Smooth muscle cell (in vitro differentiated cells): ENCODE measurements around the gene LCN1. TPM values are rescaled to one million over a fixed set of nuclear protein-coding genes. Genes with fewer than 3 reads are reported as not detected.

Experiments
- DNase-seq: peaks from one replicate; lab custom pipeline; 2025; ENCODE audit not compliant: unreplicated experiment; lab: John Stamatoyannopoulos, UW
- H2AFZ ChIP-seq: fragments of 200-600 bp; sonication (generic); 2 replicates; pipeline ENCODE4 v1.6.0; 2016; ENCODE audit warnings: antibody characterized with exemption, low read depth, mild to moderate bottlenecking
- H3F3A ChIP-seq: fragments of 200-600 bp; sonication (generic); 2 replicates; pipeline ENCODE4 v1.6.0; 2017; ENCODE audit warnings: antibody characterized with exemption, low read depth
- H3K27ac ChIP-seq: fragments of 200-600 bp; sonication (generic); 2 replicates; pipeline ENCODE4 v1.5.1; 2016; ENCODE audit warnings: low read depth, mild to moderate bottlenecking
- H3K27me3 ChIP-seq: fragments of 200-600 bp; sonication (generic); 2 replicates; pipeline ENCODE4 v1.6.1; 2016; ENCODE audit warnings: low read depth, mild to moderate bottlenecking
- H3K36me3 ChIP-seq: fragments of 200-600 bp; sonication (generic); 2 replicates; pipeline ENCODE4 v1.5.1; 2016; ENCODE audit warnings: low read depth
- H3K4me1 ChIP-seq: fragments of 200-600 bp; sonication (generic); 2 replicates; pipeline ENCODE4 v1.5.1; 2016; ENCODE audit warnings: low read depth
- H3K4me2 ChIP-seq: fragments of 200-600 bp; sonication (generic); 2 replicates; pipeline ENCODE4 v1.6.0; 2016; ENCODE audit warnings: mild to moderate bottlenecking
- H3K4me3 ChIP-seq: fragments of 200-600 bp; sonication (generic); 2 replicates; pipeline ENCODE4 v1.5.1; 2016; ENCODE audit warnings: mild to moderate bottlenecking
- H3K79me2 ChIP-seq: fragments of 200-600 bp; sonication (generic); 2 replicates; pipeline ENCODE4 v1.6.0; 2016; ENCODE audit warnings: low read depth, mild to moderate bottlenecking
- H3K9ac ChIP-seq: fragments of 200-600 bp; sonication (generic); 2 replicates; pipeline ENCODE4 v1.6.0; 2016; ENCODE audit warnings: low read depth
- H3K9me3 ChIP-seq: fragments of 200-600 bp; sonication (generic); replicated peaks from 2 replicates; pipeline ENCODE4 v1.5.1; 2016; ENCODE audit warnings: low read depth
- H4K20me1 ChIP-seq: fragments of 200-600 bp; sonication (generic); 2 replicates; pipeline ENCODE4 v1.6.0; 2016; ENCODE audit warnings: low read depth
- CTCF ChIP-seq: fragments of 200-600 bp; sonication (generic); IDR thresholded peaks from 2 replicates; pipeline ENCODE4 v1.5.1; 2017; ENCODE audit warnings: borderline replicate concordance, mild to moderate bottlenecking, antibody characterized with exemption; ENCODE audit not compliant: insufficient read depth, poor library complexity, severe bottlenecking
- WGBS: methylation state at CpG from one replicate; pipeline ENCODE4 v1.1.7; 2016; ENCODE audit warnings: low lambda C conversion rate; 5-methylcytosine and 5-hydroxymethylcytosine counted together
- polyA plus RNA-seq: library from polyadenylated mRNA; unstranded; fragments of >200 nt; fragmentation: Nextera tagmentation; extraction: Ambion mirVana; gene quantifications from 2 replicates; pipeline ENCODE4 v1.2.1, GENCODE V29; 2016
- total RNA-seq: library from RNA; depleted of rRNA; stranded (reverse); fragments of >200 nt; gene quantifications from 2 replicates; pipeline ENCODE4 v1.2.3, GENCODE V29; 2014

Gene LCN1
- total and polyA plus RNA-seq, 2 experiments from 2014 or later: 0.85 to 5.6 TPM

GRCh38 chr9:135551456-135551855 is 30.2 kb downstream of the LCN1 start:
- 96% methylated on average over 10 of the region's 13 CpGs for WGBS
- DNase-seq: no peak
- Histone ChIP-seq H3K9ac (no peak overlapping the region), H2AFZ (no peak overlapping the region), H3K27me3 (no peaks in the 10 kb centered on the region), H3F3A (no peaks in the 10 kb centered on the region), H4K20me1 (no peaks in the 10 kb centered on the region), H3K27ac (no peak overlapping the region), H3K36me3 (no peaks in the 10 kb centered on the region), H3K79me2 (no peaks in the 10 kb centered on the region), H3K4me1 (no peaks in the 10 kb centered on the region), H3K9me3 (no peaks in the 10 kb centered on the region), H3K4me3 (no peak overlapping the region), H3K4me2 (no peak overlapping the region)
- no peak for TF ChIP-seq CTCF

GRCh38 chr9:135552021-135552697 is 30.9 kb downstream of the LCN1 start:
- no peak for TF ChIP-seq CTCF
- H3K27ac ChIP-seq: no peak overlapping the region
- H3K4me3 ChIP-seq: no peak overlapping the region
- 87% methylated on average over 16 of the region's 18 CpGs for WGBS
- no peaks in the 10 kb centered on the region for H3K9me3 ChIP-seq
- H2AFZ ChIP-seq: no peak overlapping the region
- H3K4me2 ChIP-seq: no peak overlapping the region
- H3K79me2 ChIP-seq: no peaks in the 10 kb centered on the region
- no peaks in the 10 kb centered on the region for H4K20me1 ChIP-seq
- no peaks in the 10 kb centered on the region for H3F3A ChIP-seq
- no peaks in the 10 kb centered on the region for H3K4me1 ChIP-seq
- no peaks in the 10 kb centered on the region for H3K36me3 ChIP-seq
- no peak for DNase-seq
- H3K27me3 ChIP-seq: no peaks in the 10 kb centered on the region
- no peak overlapping the region for H3K9ac ChIP-seq

- H3K79me2 ChIP-seq: no peaks in the 10 kb centered on the region
- H3K36me3 ChIP-seq: no peaks in the 10 kb centered on the region
- no peak overlapping the region for H2AFZ ChIP-seq
- H3F3A ChIP-seq: no peaks in the 10 kb centered on the region
- H3K9me3 ChIP-seq: no peaks in the 10 kb centered on the region
- no peak for TF ChIP-seq CTCF
- H3K4me3 ChIP-seq: no peak overlapping the region
- no peak overlapping the region for H3K4me2 ChIP-seq
- no peak for DNase-seq
- H4K20me1 ChIP-seq: no peaks in the 10 kb centered on the region
- no peaks in the 10 kb centered on the region for H3K27me3 ChIP-seq
- no peak overlapping the region for H3K27ac ChIP-seq
- 96% methylated on average over 6 of the region's 19 CpGs for WGBS
- H3K4me1 ChIP-seq: no peaks in the 10 kb centered on the region
- no peak overlapping the region for H3K9ac ChIP-seq
These were observed 31.5 kb downstream of the LCN1 start for GRCh38 chr9:135552698-135553171.

- no peak for TF ChIP-seq CTCF
- no peak overlapping the region for H3K4me3 ChIP-seq
- WGBS: 85% methylated on average over 4 of the region's 4 CpGs
These were observed 33.5 kb downstream of the LCN1 start for GRCh38 chr9:135554718-135555117.

More at GRCh38 chr9:135554718-135555117, 33.5 kb downstream of the LCN1 start:
- no peak overlapping the region for H3K9ac ChIP-seq
- H3K27me3 ChIP-seq: no peaks in the 10 kb centered on the region
- no peak overlapping the region for H3K4me2 ChIP-seq
- H3K79me2 ChIP-seq: no peaks in the 10 kb centered on the region
- no peaks in the 10 kb centered on the region for H4K20me1 ChIP-seq
- no peak overlapping the region for H2AFZ ChIP-seq
- no peaks in the 10 kb centered on the region for H3F3A ChIP-seq
- no peaks in the 10 kb centered on the region for H3K4me1 ChIP-seq
- DNase-seq: no peak
- no peaks in the 10 kb centered on the region for H3K36me3 ChIP-seq
- no peaks in the 10 kb centered on the region for H3K9me3 ChIP-seq
- no peak overlapping the region for H3K27ac ChIP-seq
